ENCODE measurements around the gene TTC28. TPM values are rescaled to one million over a fixed set of nuclear protein-coding genes. Genes with fewer than 3 reads are reported as not detected.

Gene TTC28
- total RNA-seq, 2 donors from 2014 or later, result 29.2 to 74.6 TPM

GRCh38 chr22:28630177-28630574, 49.5 kb downstream of the TTC28 start:
- TF ChIP-seq POLR2AphosphoS5 (IDR thresholded peaks at IDR 0.05) (no peak), POLR2A (IDR thresholded peaks at IDR 0.05) (no peak)
- TF ChIP-seq, protein P1, sequence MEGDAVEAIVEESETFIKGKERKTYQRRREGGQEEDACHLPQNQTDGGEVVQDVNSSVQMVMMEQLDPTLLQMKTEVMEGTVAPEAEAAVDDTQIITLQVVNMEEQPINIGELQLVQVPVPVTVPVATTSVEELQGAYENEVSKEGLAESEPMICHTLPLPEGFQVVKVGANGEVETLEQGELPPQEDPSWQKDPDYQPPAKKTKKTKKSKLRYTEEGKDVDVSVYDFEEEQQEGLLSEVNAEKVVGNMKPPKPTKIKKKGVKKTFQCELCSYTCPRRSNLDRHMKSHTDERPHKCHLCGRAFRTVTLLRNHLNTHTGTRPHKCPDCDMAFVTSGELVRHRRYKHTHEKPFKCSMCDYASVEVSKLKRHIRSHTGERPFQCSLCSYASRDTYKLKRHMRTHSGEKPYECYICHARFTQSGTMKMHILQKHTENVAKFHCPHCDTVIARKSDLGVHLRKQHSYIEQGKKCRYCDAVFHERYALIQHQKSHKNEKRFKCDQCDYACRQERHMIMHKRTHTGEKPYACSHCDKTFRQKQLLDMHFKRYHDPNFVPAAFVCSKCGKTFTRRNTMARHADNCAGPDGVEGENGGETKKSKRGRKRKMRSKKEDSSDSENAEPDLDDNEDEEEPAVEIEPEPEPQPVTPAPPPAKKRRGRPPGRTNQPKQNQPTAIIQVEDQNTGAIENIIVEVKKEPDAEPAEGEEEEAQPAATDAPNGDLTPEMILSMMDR (IDR thresholded peaks at IDR 0.05), result no peak
- DNase-seq (ENCODE audit: low spot score), result no peak

GRCh38 chr22:28629420-28630176, 50.0 kb downstream of the TTC28 start:
- Histone ChIP-seq H3K9me3 (no peaks in the 10 kb centered on the region), H3K36me3 (no peaks in the 10 kb centered on the region), H3K4me1 (replicated peaks) (no peaks in the 10 kb centered on the region), H3K27me3 (replicated peaks; ENCODE audit: insufficient read depth) (no peaks in the 10 kb centered on the region), H3K27ac (no peak overlapping the region), H3K4me3 (no peak overlapping the region)
- WGBS, result 90% methylated on average over 4 of the region's 4 CpGs
- TF ChIP-seq, protein P1 (IDR thresholded peaks at IDR 0.05), result no peak
- no peak for TF ChIP-seq POLR2A (IDR thresholded peaks at IDR 0.05)
- TF ChIP-seq POLR2AphosphoS5 (IDR thresholded peaks at IDR 0.05), result no peak
- intact Hi-C loops (cut with DNase I), result no loop called here
- DNase-seq (ENCODE audit: low spot score), result no peak

More at GRCh38 chr22:28630177-28630574, 49.5 kb downstream of the TTC28 start:
- WGBS, result 100% methylated on average over 1 of the region's 1 CpG
- no peaks in the 10 kb centered on the region for H3K36me3 ChIP-seq
- no peak overlapping the region for H3K4me3 ChIP-seq
- no peaks in the 10 kb centered on the region for H3K4me1 ChIP-seq (replicated peaks)
- no peaks in the 10 kb centered on the region for H3K27me3 ChIP-seq (replicated peaks; ENCODE audit: insufficient read depth)
- no peaks in the 10 kb centered on the region for H3K9me3 ChIP-seq
- no peak overlapping the region for H3K27ac ChIP-seq
- intact Hi-C loops (cut with DNase I), result no loop called here

- no peaks in the 10 kb centered on the region for H3K27me3 ChIP-seq (replicated peaks; ENCODE audit: insufficient read depth)
- no peaks in the 10 kb centered on the region for H3K9me3 ChIP-seq
- no peaks in the 10 kb centered on the region for H3K4me1 ChIP-seq (replicated peaks)
- H3K27ac ChIP-seq, result no peak overlapping the region
- H3K4me3 ChIP-seq, result no peak overlapping the region
- 95% methylated on average over 1 of the region's 1 CpG for WGBS
- TF ChIP-seq POLR2AphosphoS5 (IDR thresholded peaks at IDR 0.05) (no peak), POLR2A (IDR thresholded peaks at IDR 0.05) (no peak)
- TF ChIP-seq, protein P1 (IDR thresholded peaks at IDR 0.05), result no peak
- intact Hi-C loops (cut with DNase I), result no loop called here
- H3K36me3 ChIP-seq, result no peaks in the 10 kb centered on the region
- DNase-seq (ENCODE audit: low spot score), result no peak
Observed at GRCh38 chr22:28628766-28629165, 50.9 kb downstream of the TTC28 start.

DNA sequence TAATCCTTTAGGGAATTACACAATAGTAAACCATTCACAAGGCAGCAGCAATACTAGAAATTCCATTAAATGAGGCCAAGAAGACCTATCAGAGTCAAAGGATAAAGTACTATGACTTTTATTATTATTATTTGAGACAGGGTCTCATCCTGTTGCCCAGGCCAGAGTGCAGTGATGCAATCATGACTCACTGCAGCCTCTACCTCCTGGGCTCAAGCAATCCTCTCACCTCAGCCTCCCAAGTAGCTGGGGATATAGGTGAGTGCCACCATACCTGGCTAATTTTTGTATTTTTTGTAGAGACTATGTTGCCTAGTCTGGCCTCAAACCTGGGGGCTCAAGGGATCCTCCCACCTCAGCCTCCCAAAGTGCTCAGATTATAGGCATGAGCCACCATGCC, 51.8 kb downstream of the TTC28 start:
- Histone ChIP-seq H3K9me3 (no peaks in the 10 kb centered on the region), H3K27me3 (replicated peaks; ENCODE audit: insufficient read depth) (no peaks in the 10 kb centered on the region), H3K27ac (no peak overlapping the region), H3K36me3 (no peaks in the 10 kb centered on the region), H3K4me3 (no peak overlapping the region), H3K4me1 (replicated peaks) (no peaks in the 10 kb centered on the region)
- intact Hi-C loops (cut with DNase I), result no loop called here
- DNase-seq (ENCODE audit: low spot score), result no peak
- TF ChIP-seq POLR2AphosphoS5 (IDR thresholded peaks at IDR 0.05) (no peak), POLR2A (IDR thresholded peaks at IDR 0.05) (no peak)
- TF ChIP-seq, protein P1 (IDR thresholded peaks at IDR 0.05), result no peak
